Measurements from ENCODE around the gene TMEM272. TPM values are rescaled to one million over a fixed set of nuclear protein-coding genes. Genes with fewer than 3 reads are reported as not detected.
A peak's percentile ranks its signal among the peaks of the same experiment; 100 is the strongest.

Gene TMEM272
- total and polyA plus RNA-seq, 2 of the 13 experiments (the other 11 are each of a cell fraction or from before 2014, with no cell fraction given) = 0.37 to 0.62 TPM

GRCh38 chr13:51848674-51849073 lies 3.7 kb upstream of the TMEM272 start:
- Histone ChIP-seq H3K36me3 (replicated peaks in 1 of 2; ENCODE audit: control insufficient read depth in 1 of 2, insufficient read depth in 2 of 2, low read length in 2 of 2) (no peaks in the 10 kb centered on the region), H3K27ac (ENCODE audit: extremely low read length, insufficient read depth, low read length) (no peak overlapping the region), H3K9me3 (ENCODE audit: low read length) (no peaks in the 10 kb centered on the region), H3K27me3 (ENCODE audit: control insufficient read depth in 1 of 2, insufficient read depth in 2 of 2, low read length in 2 of 2) (no peaks in the 10 kb centered on the region), H4K20me1 (ENCODE audit: insufficient read depth, low read length) (no peaks in the 10 kb centered on the region), H3K4me3 (replicated peaks in 1 of 3; ENCODE audit: insufficient read depth in 1 of 3, low read depth in 2 of 3, low read length in 3 of 3) (no peak overlapping the region), H3K4me2 (ENCODE audit: low read depth, low read length) (no peak overlapping the region), H3K79me2 (ENCODE audit: insufficient read depth, low read length) (no peaks in the 10 kb centered on the region), H3K4me1 (ENCODE audit: insufficient read depth, low read length) (peaks cover 27% of the 10 kb centered on the region), H3K9ac (ENCODE audit: insufficient read depth, low read depth, low read length) (no peak overlapping the region), H2AFZ (ENCODE audit: low read length) (no peak overlapping the region)
- DNase-seq (ENCODE audit: low spot score) (peak; percentile 15), ATAC-seq (no peak), FAIRE-seq (no peak)
- no TSS peak for BruUV-seq (replicated peaks)
- WGBS (ENCODE audit: low lambda C conversion rate) = 35% methylated on average over 4 of the region's 4 CpGs
- ChIA-PET POLR2A (no interaction called here), CTCF (ENCODE audit: low intra/inter-chr PET ratio, low total read pairs) (no interaction called here)
- TF ChIP-seq ZNF121 (CRISPR knock-in tag; IDR thresholded peaks at IDR 0.05) = no peak
- peak in 1 of 2 experiments; percentile 31; a peak in 1 of 4 replicates for TF ChIP-seq EP300 (IDR thresholded peaks at IDR 0.05; ENCODE audit: low read depth in 2 of 2, low read length in 2 of 2)
- TF ChIP-seq EP300 (CRISPR knock-in tag; IDR thresholded peaks at IDR 0.05; ENCODE audit: borderline replicate concordance) = no peak
- 0 out of 2 replicates have a peak, but pooled peaks have one; percentile 21 for TF ChIP-seq ARID5B (CRISPR knock-in tag; IDR thresholded peaks at IDR 0.05)
- intact Hi-C loops (cut with micrococcal nuclease; ENCODE audit: unreplicated experiment) = no loop called here
- in situ Hi-C loops (cut with HindIII; ENCODE audit: extremely low pct_ligation_motif_present, low pct_unique_long_range_greater_than_20kb) = no loop called here

- DNase-seq (ENCODE audit: low spot score) (no peak), ATAC-seq (no peak), FAIRE-seq (no peak)
- no peak for TF ChIP-seq KLF15 (CRISPR knock-in tag; IDR thresholded peaks at IDR 0.05; ENCODE audit: borderline replicate concordance)
- no peak for TF ChIP-seq TFE3 (CRISPR knock-in tag; IDR thresholded peaks at IDR 0.05)
- no peak for TF ChIP-seq GABPB1 (CRISPR knock-in tag; IDR thresholded peaks at IDR 0.05)
- no peak for TF ChIP-seq ZBTB42 (CRISPR knock-in tag; IDR thresholded peaks at IDR 0.05)
- no peak for TF ChIP-seq ZNF10 (CRISPR knock-in tag; IDR thresholded peaks at IDR 0.05; ENCODE audit: borderline replicate concordance, low read depth)
- no peak for TF ChIP-seq DDIT3 (CRISPR knock-in tag; IDR thresholded peaks at IDR 0.05)
- in situ Hi-C loops (cut with HindIII; ENCODE audit: extremely low pct_ligation_motif_present, low pct_unique_long_range_greater_than_20kb) (no loop called here), intact Hi-C loops (cut with micrococcal nuclease; ENCODE audit: unreplicated experiment) (no loop called here)
- 48% methylated on average over 1 of the region's 1 CpG for WGBS (ENCODE audit: low lambda C conversion rate)
- Histone ChIP-seq H2AFZ (ENCODE audit: low read length) (no peak overlapping the region), H3K4me3 (replicated peaks in 1 of 3; ENCODE audit: insufficient read depth in 1 of 3, low read depth in 2 of 3, low read length in 3 of 3) (no peak overlapping the region), H4K20me1 (ENCODE audit: insufficient read depth, low read length) (no peaks in the 10 kb centered on the region), H3K27me3 (ENCODE audit: control insufficient read depth in 1 of 2, insufficient read depth in 2 of 2, low read length in 2 of 2) (no peaks in the 10 kb centered on the region), H3K36me3 (replicated peaks in 1 of 2; ENCODE audit: control insufficient read depth in 1 of 2, insufficient read depth in 2 of 2, low read length in 2 of 2) (no peaks in the 10 kb centered on the region), H3K4me1 (ENCODE audit: insufficient read depth, low read length) (peaks cover 27% of the 10 kb centered on the region), H3K9ac (ENCODE audit: insufficient read depth, low read depth, low read length) (no peak overlapping the region), H3K27ac (ENCODE audit: extremely low read length, insufficient read depth, low read length) (no peak overlapping the region), H3K4me2 (ENCODE audit: low read depth, low read length) (no peak overlapping the region), H3K9me3 (ENCODE audit: low read length) (no peaks in the 10 kb centered on the region), H3K79me2 (ENCODE audit: insufficient read depth, low read length) (no peaks in the 10 kb centered on the region)
- ChIA-PET CTCF (ENCODE audit: low intra/inter-chr PET ratio, low total read pairs) (no interaction called here), POLR2A (interaction anchor here (1.3 kb wide), 1 partner anchor 24 kb away, joined by 3 read pairs; no protein-coding TSS in a partner anchor)
- BruUV-seq (replicated peaks) = no TSS peak
Observed at GRCh38 chr13:51846756-51847155, 1.8 kb upstream of the TMEM272 start.

All from HepG2 (cell line).